ENCODE data around the gene KRT40.

The KRT40 gene

DNA sequence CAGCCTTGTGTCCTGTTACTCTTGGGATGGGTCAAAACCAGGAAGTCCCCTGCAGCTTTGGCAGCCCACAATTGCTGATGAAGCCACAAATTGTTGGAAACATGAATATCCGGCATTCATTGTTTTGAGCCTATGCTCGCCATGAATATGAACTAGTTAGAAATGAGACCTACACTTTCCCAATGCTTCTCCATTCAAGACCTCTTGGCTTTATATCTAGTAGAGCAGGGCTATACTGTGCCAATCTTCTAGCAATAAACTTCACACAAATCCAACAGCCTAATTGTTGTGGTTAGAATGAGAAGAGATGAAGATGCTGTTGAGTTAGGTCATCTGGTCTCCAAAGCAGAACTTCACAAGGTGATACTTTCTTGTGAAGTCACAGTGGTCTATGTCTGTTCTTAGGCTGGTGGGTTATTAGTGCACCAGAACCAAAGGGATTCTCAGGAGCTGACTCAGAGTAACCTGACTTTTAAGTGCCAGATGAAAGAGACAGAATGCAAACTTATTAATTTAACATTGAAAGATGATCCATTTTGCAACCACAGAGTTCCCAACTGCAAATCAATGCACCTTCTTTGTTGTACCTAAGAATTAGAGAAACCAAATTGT, 33.0 kb downstream of the KRT40 start:
- DNase-seq = no peak

GRCh38 chr17:40950176-40950575, 34.0 kb downstream of the KRT40 start:
- DNase-seq = no peak

GRCh38 chr17:40949418-40949817, 34.7 kb downstream of the KRT40 start:
- DNase-seq = no peak

DNA sequence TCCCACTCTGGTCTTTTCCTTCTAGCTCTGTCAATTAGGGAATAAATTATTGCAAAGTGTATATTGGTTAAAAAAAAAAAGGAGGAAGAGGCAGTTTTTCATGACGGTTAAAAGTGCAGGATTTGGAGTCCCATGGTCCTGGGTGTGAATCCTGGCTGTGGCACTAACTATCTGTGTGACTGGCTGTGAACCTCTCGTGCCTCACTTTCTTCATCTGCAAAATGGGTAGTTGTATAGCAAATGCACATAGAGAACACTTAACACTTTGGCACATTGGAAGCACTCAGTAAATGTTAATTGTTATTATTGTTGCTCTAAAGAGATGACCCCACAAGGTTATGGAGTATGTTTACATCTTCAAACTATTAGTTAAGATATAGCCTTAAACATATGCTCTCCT, 36.2 kb downstream of the KRT40 start:
- no peak for DNase-seq

- no peak for DNase-seq
These were observed 38.7 kb downstream of the KRT40 start for GRCh38 chr17:40945414-40945813.

GRCh38 chr17:40944531-40944930, 39.6 kb downstream of the KRT40 start:
- no peak for DNase-seq

DNA sequence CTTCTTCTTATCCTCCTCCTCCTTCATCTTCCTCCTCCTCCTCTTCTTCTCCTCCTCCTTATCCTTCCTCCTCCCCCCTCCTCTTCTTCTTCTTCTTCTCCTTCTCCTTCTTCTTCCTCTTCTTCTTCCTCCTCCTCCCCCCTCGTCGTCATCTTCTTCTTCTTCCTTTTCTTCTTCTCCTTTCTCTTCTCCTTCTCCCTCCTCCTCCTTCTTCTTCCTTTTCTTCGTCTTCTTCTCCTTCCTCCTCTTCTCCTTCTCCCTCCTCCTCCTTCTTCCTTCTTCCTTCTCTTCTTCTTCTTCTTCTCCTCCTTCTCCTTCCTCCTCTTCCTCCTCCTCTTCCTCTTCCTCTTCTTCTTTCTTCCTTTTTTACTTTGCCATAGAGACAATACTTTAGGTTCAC, 41.6 kb downstream of the KRT40 start:
- no peak for DNase-seq

DNA sequence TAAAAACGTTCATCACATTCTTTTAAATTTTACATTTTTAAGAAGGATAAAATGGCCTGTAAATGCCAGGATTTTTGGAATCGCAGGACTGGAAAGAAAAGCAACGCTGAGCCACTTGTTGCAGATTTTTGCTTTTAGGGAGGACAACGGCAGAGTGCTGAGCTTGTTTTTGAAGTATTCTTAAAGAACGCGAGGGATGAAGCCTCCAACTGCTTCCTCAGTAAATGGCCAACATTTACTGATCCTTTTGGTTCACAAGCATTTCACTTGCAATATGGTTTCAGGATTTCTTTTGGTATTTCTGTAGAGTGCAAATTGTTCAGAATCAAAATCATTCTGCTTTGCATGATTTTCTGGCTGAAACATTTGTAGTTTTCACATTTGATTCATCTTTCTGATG, 43.9 kb downstream of the KRT40 start:
- no peak for DNase-seq

DNA sequence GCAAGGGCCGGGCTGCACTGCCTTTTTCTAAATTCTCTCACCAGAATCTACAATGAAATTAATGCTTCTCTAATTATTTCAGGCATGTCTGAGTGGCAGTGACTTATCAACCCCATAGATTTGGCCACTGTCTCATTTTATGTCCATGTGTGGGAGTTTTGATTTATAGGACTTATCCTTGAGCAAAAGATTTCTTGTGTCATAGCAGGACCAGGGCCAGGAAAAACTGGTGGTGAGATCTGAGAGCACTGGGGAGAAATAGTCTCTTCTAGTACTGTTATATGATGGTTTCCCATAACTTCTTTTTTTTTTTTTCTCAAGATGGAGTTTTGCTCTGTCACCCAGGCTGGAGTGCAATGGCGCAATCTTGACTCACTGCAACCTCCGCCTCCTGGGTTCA, 45.1 kb downstream of the KRT40 start:
- DNase-seq = no peak

GRCh38 chr17:40937384-40937819, 46.7 kb downstream of the KRT40 start, which contains the start of gene KRT23:
KRT23 (minus strand) TSS chr17:40937646; CDS start chr17:40936603, 1,043 bp downstream.
- no peak for DNase-seq

GRCh38 chr17:40936976-40937375, 47.1 kb downstream of the KRT40 start:
- DNase-seq = no peak

DNA sequence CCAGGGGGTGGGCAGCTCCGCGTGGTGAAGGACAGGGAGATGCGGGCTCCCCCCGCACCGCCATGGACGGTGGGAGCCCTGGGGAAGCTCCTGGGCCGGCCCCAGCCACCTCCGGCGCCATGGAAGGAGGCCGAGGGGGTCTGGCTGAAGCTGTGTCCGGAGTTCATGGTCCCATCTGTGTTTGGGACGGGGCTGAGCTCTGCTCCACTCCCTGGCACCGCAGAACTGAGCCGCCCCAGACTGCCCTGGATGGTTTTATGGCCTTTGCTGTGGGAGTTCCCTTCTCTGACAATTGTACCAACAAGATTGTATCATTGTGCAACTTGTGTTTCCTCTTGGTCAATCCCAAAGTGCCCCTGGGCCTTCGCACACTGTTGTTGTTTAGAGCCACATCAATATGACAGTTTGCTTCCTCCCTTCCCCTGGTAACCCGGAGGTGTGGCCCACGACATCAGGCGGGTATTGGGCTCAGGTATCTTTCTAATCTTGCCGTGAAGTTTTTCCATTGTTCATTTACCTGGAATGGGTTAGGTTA, 47.6 kb downstream of the KRT40 start:
- DNase-seq = no peak

DNA sequence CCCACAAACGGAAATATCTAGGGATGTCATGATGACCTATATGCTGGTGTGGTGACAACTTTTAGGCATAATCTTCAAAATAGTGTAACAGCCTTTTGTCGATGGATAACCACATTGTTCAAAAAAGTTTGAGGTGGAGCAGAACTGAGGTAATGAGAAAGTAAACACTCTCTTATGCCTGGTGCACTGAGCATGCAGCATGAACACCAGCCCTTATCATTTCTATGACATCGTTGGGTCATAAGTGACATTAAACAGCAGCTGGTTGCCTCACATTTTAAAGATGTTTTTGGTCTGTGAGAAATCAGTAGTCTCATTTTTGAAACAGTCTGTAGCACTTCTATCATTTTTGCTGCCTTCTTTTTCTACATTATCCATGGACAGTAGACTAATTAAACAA, 48.5 kb downstream of the KRT40 start:
- DNase-seq = no peak

DNA sequence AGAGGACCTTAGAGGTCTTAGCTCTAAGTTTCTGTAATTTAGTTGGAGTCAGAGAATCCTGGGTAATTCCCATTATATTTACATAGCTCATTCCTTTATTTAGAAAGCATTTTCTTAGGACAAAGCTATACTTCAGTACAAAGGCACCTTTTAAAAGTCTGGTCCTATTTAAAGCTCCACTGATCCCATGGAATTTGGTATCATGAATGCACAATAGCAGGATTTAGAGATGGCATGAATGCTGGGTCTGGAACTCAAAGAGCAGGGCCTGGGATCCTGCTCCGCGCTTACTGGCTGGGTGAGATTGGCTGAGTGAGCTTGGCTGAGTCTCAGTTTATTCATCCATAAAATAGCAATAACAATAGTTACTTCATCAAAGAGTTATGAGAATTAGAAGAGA, 51.5 kb downstream of the KRT40 start:
- DNase-seq = no peak

- DNase-seq = no peak
These were observed 52.8 kb downstream of the KRT40 start for GRCh38 chr17:40931311-40931710.

All from effector CD4-positive, alpha-beta T cell (primary cell).